ENCODE results near the gene LRRC37B.
"Not testable (repeated sequence)": the region's sequence is repeated elsewhere in the genome, so short reads cannot be mapped to it uniquely, and the experiment has no call there.

The LRRC37B gene

DNA sequence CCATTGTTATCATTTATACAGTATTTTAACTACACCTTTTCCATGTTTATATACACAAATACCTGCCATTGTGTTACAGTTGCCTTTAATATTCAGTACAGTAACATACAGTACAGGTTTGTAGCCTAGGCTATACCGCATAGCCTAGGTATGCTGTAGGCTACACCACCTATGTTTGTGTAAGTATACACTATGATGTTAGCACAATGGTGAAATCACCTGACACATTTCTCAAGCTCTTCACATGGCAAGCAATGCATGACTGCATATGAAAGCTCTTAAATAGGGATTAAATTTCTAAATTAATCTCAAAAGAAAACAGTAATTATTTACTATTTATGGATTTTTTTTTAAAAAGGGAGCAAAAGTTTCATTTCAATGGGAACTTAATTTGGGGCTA lies 12.0 kb downstream of the LRRC37B start:
- H3K4me3 ChIP-seq (ENCODE audit: low read length) = no peak overlapping the region
- no peak overlapping the region for H2AFZ ChIP-seq (ENCODE audit: low read depth, low read length)
- peaks cover 41% of the 10 kb centered on the region for H3K36me3 ChIP-seq (ENCODE audit: insufficient read depth, low read length)
- no peaks in the 10 kb centered on the region for H3K4me1 ChIP-seq (ENCODE audit: insufficient read depth, low read length)
- no peaks in the 10 kb centered on the region for H3K27me3 ChIP-seq (ENCODE audit: insufficient read depth, low read length)
- H3K9me3 ChIP-seq (ENCODE audit: low read length) = peaks cover 2% of the 10 kb centered on the region

DNA sequence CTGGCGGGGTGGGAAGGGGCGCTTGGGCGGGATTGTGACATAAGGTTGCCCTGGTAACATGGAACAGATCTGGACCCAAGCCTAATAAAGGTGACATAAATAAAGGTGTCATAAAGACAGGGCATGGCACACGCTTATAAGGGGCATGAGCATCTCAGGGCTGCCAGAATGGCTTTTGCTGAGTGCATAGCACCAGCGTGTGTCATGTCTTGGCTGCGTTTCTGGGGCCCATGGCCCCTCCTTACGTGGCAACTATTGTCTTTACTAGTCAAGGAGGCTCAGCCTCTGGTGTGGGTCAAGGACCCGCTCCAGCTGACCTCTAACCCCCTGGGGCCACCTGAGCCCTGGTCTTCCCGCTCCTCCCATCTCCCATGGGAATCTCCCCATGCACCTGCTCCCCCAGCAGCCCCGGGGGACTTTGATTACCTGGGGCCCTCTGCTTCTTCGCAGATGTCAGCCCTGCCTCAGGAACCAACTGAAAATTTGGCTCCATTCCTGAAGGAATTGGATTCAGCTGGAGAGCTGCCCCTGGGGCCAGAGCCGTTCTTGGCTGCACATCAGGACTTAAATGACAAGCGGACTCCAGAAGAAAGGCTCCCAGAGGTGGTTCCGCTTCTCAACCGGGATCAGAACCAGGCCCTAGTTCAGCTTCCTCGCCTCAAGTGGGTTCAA lies 13.9 kb downstream of the LRRC37B start:
- Histone ChIP-seq H3K36me3 (ENCODE audit: insufficient read depth, low read length) (peaks cover 41% of the 10 kb centered on the region), H3K4me3 (ENCODE audit: low read length) (no peak overlapping the region), H3K9me3 (ENCODE audit: low read length) (peaks cover 2% of the 10 kb centered on the region), H3K4me1 (ENCODE audit: insufficient read depth, low read length) (no peaks in the 10 kb centered on the region), H3K27me3 (ENCODE audit: insufficient read depth, low read length) (no peaks in the 10 kb centered on the region), H2AFZ (ENCODE audit: low read depth, low read length) (no peak overlapping the region)

DNA sequence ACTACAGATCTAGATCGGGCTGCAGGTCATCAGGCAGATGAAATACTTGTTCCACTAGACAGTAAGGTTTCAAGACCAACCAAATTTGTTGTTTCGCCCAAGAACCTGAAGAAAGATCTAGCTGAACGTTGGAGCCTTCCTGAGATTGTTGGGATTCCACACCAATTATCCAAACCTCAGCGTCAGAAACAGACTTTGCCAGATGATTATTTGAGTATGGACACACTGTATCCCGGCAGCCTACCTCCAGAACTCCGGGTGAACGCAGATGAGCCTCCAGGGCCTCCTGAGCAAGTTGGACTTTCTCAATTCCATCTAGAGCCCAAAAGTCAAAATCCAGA lies 14.4 kb downstream of the LRRC37B start:
- H3K27me3 ChIP-seq (ENCODE audit: insufficient read depth, low read length) = no peaks in the 10 kb centered on the region
- H3K36me3 ChIP-seq (ENCODE audit: insufficient read depth, low read length) = peaks cover 41% of the 10 kb centered on the region
- no peak overlapping the region for H3K4me3 ChIP-seq (ENCODE audit: low read length)
- no peaks in the 10 kb centered on the region for H3K4me1 ChIP-seq (ENCODE audit: insufficient read depth, low read length)
- peaks cover 2% of the 10 kb centered on the region for H3K9me3 ChIP-seq (ENCODE audit: low read length)
- H2AFZ ChIP-seq (ENCODE audit: low read depth, low read length) = no peak overlapping the region

DNA sequence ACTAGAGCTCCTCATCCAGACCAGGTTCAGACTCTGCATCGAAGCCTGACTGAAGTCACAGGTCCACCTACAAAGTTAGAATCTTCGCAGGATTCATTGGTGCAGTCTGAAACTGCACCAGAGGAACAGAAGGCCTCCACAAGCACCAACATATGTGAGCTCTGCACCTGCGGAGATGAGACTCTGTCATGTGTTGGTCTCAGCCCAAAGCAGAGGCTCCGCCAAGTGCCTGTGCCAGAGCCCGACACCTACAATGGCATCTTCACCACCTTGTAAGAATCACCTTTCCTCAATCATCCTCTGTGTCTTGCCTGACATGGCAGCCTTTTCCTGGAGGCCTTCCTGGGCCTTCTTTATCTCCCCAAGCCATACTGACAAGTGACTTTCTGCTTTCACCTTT lies 15.4 kb downstream of the LRRC37B start:
- not testable (repeated sequence) for H3K4me1 ChIP-seq (ENCODE audit: insufficient read depth, low read length)
- peaks cover 39% of the 10 kb centered on the region for H3K36me3 ChIP-seq (ENCODE audit: insufficient read depth, low read length)

DNA sequence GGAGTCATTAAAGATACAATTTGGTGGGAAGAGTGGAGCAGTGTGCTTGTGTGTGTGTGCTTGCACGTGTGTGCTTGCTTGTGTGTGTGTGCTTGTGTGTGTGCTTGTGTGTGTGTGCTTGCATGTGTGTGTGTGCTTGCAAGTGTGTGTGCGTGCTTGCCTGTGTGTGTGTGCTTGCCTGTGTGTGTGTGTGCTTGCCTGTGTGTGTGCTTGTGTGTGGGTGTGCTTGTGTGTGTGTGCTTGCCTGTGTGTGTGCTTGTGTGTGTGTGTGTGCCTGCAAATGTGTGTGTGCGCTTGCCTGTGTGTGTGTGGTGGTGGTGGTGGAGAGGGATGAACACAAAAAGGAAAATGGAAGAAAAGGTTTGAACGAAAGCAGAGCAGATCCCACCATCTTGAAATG lies 20.1 kb downstream of the LRRC37B start:
- not testable (repeated sequence) for H3K27me3 ChIP-seq (ENCODE audit: insufficient read depth, low read length); H2AFZ ChIP-seq (ENCODE audit: low read depth, low read length); H3K36me3 ChIP-seq (ENCODE audit: insufficient read depth, low read length); H3K4me1 ChIP-seq (ENCODE audit: insufficient read depth, low read length); H3K4me3 ChIP-seq (ENCODE audit: low read length); H3K9me3 ChIP-seq (ENCODE audit: low read length)

More for the DNA sequence above, 15.4 kb downstream of the LRRC37B start:
- not testable (repeated sequence) for H2AFZ ChIP-seq (ENCODE audit: low read depth, low read length); H3K4me3 ChIP-seq (ENCODE audit: low read length); H3K9me3 ChIP-seq (ENCODE audit: low read length); H3K27me3 ChIP-seq (ENCODE audit: insufficient read depth, low read length)

DNA sequence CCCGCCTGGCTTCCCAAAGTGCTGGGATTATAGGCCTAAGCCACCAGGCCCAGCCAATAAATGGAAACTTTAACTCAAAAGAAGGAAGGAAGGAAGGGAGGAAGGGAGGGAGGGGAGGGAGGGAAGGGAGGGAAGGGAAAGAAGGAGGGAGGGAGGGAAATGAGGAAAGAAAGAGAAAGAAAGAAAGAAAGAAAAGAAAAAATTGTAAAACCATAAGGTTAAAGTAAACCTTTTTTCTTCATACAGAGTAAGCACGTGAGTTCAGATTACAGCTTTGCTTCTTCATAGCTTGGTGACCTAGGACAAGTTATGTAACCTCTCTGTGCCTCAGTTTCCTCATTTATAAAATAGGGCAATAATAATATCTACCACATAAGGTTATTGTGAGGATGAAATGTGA lies 26.0 kb downstream of the LRRC37B start:
- H3K27me3 ChIP-seq (ENCODE audit: insufficient read depth, low read length) = no peaks in the 10 kb centered on the region
- H3K36me3 ChIP-seq (ENCODE audit: insufficient read depth, low read length) = peaks cover 30% of the 10 kb centered on the region
- H3K4me1 ChIP-seq (ENCODE audit: insufficient read depth, low read length) = no peaks in the 10 kb centered on the region
- H3K4me3 ChIP-seq (ENCODE audit: low read length) = no peak overlapping the region
- no peak overlapping the region for H2AFZ ChIP-seq (ENCODE audit: low read depth, low read length)
- no peaks in the 10 kb centered on the region for H3K9me3 ChIP-seq (ENCODE audit: low read length)

DNA sequence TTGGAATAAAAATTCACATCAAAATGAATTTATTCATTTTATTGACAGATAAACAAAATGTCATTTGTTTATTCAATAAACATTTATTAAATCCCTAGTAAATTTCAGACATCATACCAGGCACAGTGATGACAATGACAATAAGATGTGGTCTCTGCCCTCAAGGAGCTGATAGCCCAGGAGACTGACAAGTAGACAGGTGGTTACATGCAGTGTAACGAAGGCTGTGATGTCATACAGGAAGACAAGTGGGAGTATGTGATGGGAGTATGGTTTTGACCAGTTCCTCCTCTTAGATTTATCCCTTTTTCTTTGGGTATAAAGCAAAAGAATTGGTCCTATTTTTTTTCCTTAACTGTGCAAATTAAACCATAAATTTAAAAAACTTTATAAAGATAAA lies 26.6 kb downstream of the LRRC37B start:
- not testable (repeated sequence) for H3K27me3 ChIP-seq (ENCODE audit: insufficient read depth, low read length); H3K4me1 ChIP-seq (ENCODE audit: insufficient read depth, low read length); H2AFZ ChIP-seq (ENCODE audit: low read depth, low read length); H3K4me3 ChIP-seq (ENCODE audit: low read length); H3K9me3 ChIP-seq (ENCODE audit: low read length)
- peaks cover 33% of the 10 kb centered on the region for H3K36me3 ChIP-seq (ENCODE audit: insufficient read depth, low read length)

DNA sequence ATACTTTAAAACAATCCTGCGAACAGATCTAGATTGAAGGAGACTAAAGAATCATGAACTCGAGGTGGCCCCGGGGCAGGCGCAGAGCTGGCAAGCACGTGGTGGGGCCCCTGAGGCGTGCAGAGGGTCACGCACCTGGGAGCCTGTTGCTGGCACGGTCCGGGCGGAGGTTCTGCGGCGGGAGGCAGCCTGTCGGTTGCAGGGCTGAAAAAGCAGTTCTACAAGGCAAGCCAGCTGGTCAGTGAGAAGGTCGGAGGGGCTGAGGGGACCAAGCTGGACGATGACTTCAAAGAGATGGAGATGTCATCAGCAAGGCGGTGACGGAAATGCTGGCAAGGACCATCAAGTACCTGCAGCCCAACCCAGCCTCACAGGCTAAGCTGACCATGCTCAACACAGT lies 33.1 kb downstream of the LRRC37B start:
- not testable (repeated sequence) for H3K27me3 ChIP-seq (ENCODE audit: insufficient read depth, low read length); H3K4me1 ChIP-seq (ENCODE audit: insufficient read depth, low read length); H3K9me3 ChIP-seq (ENCODE audit: low read length); H2AFZ ChIP-seq (ENCODE audit: low read depth, low read length); H3K4me3 ChIP-seq (ENCODE audit: low read length)
- H3K36me3 ChIP-seq (ENCODE audit: insufficient read depth, low read length) = peaks cover 37% of the 10 kb centered on the region

DNA sequence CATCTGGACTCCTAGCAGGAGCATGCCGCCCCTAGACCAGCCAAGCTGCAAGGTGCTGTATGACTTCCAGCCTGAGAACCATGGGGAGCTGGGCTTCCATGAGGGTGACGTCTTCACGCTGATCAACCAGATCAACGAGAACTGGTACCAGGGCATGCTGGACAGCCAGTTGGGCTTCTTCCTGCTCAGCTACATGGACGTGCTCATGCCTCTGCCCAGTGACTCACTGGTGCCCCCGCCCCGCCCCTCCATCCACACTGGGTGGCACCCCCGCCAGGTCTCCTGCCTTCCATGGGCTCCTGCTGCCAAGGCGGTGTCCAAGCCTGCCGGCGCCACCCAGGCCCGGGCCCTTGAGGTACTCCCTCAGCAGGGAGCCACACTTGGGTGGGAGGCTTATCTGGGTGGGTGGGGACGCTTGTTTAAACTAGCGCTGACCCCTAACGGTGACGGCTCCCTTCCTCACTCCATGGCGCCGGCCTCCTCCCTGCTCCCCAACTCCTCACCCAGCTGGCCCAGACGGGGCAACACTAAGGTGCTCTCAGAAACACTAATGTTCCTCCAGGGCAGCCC lies 34.2 kb downstream of the LRRC37B start:
- H3K27me3 ChIP-seq (ENCODE audit: insufficient read depth, low read length); H3K4me1 ChIP-seq (ENCODE audit: insufficient read depth, low read length); H3K9me3 ChIP-seq (ENCODE audit: low read length); H2AFZ ChIP-seq (ENCODE audit: low read depth, low read length); H3K4me3 ChIP-seq (ENCODE audit: low read length): not testable (repeated sequence)
- H3K36me3 ChIP-seq (ENCODE audit: insufficient read depth, low read length) = peaks cover 27% of the 10 kb centered on the region

DNA sequence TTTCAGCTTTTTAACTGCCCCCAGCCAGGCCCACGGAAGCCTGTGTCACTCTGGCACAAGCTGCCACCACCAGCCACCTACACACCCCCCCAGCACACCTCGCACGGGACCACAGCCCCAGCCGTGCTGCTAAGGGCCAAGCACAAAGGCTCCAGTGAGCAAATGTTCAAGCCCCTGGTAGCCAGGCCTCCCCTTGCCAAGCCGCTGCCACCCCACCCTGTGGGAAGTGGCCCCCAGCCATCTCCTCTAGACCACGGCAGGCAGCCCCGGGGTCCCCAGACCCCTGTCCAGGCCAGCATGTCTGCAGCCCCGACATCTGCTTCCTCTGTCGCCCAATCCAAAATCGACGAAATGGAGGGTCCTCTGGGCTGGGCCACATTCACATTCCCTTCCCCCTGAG lies 35.1 kb downstream of the LRRC37B start:
- H3K27me3 ChIP-seq (ENCODE audit: insufficient read depth, low read length); H3K4me3 ChIP-seq (ENCODE audit: low read length); H3K9me3 ChIP-seq (ENCODE audit: low read length); H2AFZ ChIP-seq (ENCODE audit: low read depth, low read length); H3K4me1 ChIP-seq (ENCODE audit: insufficient read depth, low read length): not testable (repeated sequence)
- H3K36me3 ChIP-seq (ENCODE audit: insufficient read depth, low read length) = peaks cover 20% of the 10 kb centered on the region

DNA sequence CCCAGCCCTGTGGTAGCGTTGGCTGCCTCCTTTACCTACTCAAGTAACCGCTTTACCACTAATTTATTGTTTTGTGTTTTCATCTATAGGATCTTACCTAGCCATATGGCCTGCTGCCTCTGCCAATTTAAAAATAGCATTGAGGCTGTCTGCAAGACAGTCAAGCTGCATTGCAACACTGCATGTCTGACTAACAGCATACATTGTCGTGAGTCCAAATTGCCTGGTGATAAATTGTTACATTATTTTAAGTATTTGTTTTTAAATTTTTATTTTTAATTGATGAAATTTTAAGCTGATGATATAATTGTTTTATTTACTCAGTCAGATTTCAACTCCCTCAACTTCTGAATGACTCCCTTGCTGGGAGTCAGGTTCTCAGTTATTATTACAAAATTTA lies 38.4 kb downstream of the LRRC37B start:
- H3K36me3 ChIP-seq (ENCODE audit: insufficient read depth, low read length); H3K4me1 ChIP-seq (ENCODE audit: insufficient read depth, low read length); H3K27me3 ChIP-seq (ENCODE audit: insufficient read depth, low read length); H3K9me3 ChIP-seq (ENCODE audit: low read length); H3K4me3 ChIP-seq (ENCODE audit: low read length); H2AFZ ChIP-seq (ENCODE audit: low read depth, low read length): not testable (repeated sequence)

DNA sequence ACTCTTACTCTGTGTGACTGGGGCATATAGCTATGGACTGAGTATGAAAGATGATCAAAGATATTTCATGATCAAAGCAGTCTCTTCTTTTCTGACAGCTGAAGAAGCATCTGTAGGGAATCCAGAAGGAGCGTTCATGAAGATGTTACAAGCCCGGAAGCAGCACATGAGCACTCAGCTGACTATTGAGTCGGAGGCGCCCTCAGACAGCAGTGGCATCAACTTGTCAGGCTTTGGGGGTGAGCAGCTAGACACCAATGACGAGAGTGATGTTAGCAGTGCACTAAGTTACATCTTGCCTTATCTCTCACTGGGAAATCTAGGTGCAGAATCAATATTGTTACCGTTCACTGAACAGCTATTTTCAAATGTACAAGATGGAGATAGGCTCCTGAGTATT lies 40.5 kb downstream of the LRRC37B start:
- H2AFZ ChIP-seq (ENCODE audit: low read depth, low read length); H3K9me3 ChIP-seq (ENCODE audit: low read length); H3K36me3 ChIP-seq (ENCODE audit: insufficient read depth, low read length); H3K4me3 ChIP-seq (ENCODE audit: low read length); H3K27me3 ChIP-seq (ENCODE audit: insufficient read depth, low read length); H3K4me1 ChIP-seq (ENCODE audit: insufficient read depth, low read length): not testable (repeated sequence)

DNA sequence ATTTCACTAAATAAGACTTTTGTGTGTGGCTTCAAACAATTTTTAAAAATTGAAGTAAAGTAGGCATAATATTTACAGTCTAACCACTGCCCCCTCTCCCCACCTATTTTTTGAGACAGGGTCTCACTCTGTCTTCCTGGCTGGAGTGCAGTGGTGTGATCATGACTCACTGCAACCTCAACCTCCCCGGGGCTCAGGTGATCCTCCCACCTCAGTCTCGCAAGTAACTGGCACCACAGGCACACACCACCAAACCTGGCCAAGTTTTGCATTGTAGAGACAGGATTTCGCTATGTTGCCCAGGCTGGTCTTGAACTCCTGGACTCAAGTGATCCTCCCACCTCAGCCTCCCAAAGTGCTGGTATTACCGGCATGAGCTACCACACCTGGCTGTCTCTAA lies 47.8 kb downstream of the LRRC37B start:
- not testable (repeated sequence) for H3K4me1 ChIP-seq (ENCODE audit: insufficient read depth, low read length); H2AFZ ChIP-seq (ENCODE audit: low read depth, low read length); H3K9me3 ChIP-seq (ENCODE audit: low read length); H3K27me3 ChIP-seq (ENCODE audit: insufficient read depth, low read length); H3K4me3 ChIP-seq (ENCODE audit: low read length); H3K36me3 ChIP-seq (ENCODE audit: insufficient read depth, low read length)

DNA sequence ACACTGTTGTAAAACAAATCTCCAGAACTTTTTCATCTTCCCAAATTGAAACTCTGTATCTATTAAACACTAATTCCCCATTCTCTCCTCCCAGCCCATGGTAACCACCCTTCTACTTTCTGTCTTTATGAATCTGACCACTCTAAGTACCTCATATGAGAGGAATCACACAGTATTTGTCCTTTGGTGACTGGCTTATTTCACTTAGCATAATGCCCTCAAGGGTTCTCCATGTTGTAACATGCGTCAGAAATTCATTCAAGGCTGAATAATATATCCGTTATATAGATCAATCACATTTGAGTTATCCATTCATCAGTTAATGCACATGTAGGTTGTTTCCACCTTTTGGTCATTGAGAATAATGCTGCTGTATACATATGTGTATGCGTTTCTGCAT lies 48.2 kb downstream of the LRRC37B start:
- not testable (repeated sequence) for H2AFZ ChIP-seq (ENCODE audit: low read depth, low read length); H3K27me3 ChIP-seq (ENCODE audit: insufficient read depth, low read length); H3K9me3 ChIP-seq (ENCODE audit: low read length); H3K4me1 ChIP-seq (ENCODE audit: insufficient read depth, low read length); H3K4me3 ChIP-seq (ENCODE audit: low read length); H3K36me3 ChIP-seq (ENCODE audit: insufficient read depth, low read length)
